OCI-LY1 (cell line): ENCODE data around the gene CACHD1.

Experiments used
- CTCF ChIP-seq: fragments of 200-600 bp; sonication (generic), shearing (Covaris generic); IDR thresholded peaks from 2 replicates; pipeline ENCODE4 v1.5.1; 2017; ENCODE audit warnings: mild to moderate bottlenecking, antibody characterized with exemption, low read length, moderate library complexity, mixed read lengths
- EZH2 ChIP-seq: fragments of 200-600 bp; sonication (generic), shearing (Covaris generic); IDR thresholded peaks from 2 replicates; pipeline ENCODE4 v1.8.0; 2017; ENCODE audit warnings: borderline replicate concordance, mixed run types, mild to moderate bottlenecking, antibody characterized with exemption, low read length, moderate library complexity, mixed read lengths

GRCh38 chr1:64484651-64485050 is 14.7 kb downstream of the CACHD1 start:
- TF ChIP-seq CTCF: no peak
- no peak for TF ChIP-seq EZH2
